Astrocyte (in vitro differentiated cells and primary cell): ENCODE measurements around the gene SFT2D2. TPM values are rescaled to one million over a fixed set of nuclear protein-coding genes. Genes with fewer than 3 reads are reported as not detected.

Experiments
- DNase-seq: peaks from one replicate; pipeline ENCODE4 v3.0.0-alpha.2; 2010; ENCODE audit warnings: low read depth
- FAIRE-seq: peaks from 2 replicates; lab custom pipeline; 2011; peaks lifted over from hg19 to GRCh38; lab: Jason Lieb, UNC
- H2AFZ ChIP-seq: 2 replicates; pipeline ENCODE4 v1.6.0; 2012; ENCODE audit warnings: low read depth, low read length, inconsistent platforms
- H3K27ac ChIP-seq: 2 replicates; pipeline ENCODE4 v1.5.1; 2011; ENCODE audit warnings: low read depth, low read length, inconsistent platforms
- H3K27me3 ChIP-seq: 2 replicates; pipeline ENCODE4 v1.6.0; 2011; ENCODE audit warnings: low read length, inconsistent platforms; ENCODE audit not compliant: insufficient read depth
- H3K36me3 ChIP-seq: 2 replicates; pipeline ENCODE4 v1.5.1; 2011; ENCODE audit warnings: low read length, inconsistent platforms; ENCODE audit not compliant: insufficient read depth
- H3K4me1 ChIP-seq: 2 replicates; pipeline ENCODE4 v1.5.1; 2011; ENCODE audit warnings: low read length, inconsistent platforms; ENCODE audit not compliant: insufficient read depth
- H3K4me2 ChIP-seq: 2 replicates; pipeline ENCODE4 v1.6.0; 2012; ENCODE audit warnings: low read length, inconsistent platforms
- H3K4me3 ChIP-seq: 2 replicates; pipeline ENCODE4 v1.5.1; 2011; ENCODE audit warnings: low read depth, mild to moderate bottlenecking, low read length, inconsistent platforms; ENCODE audit not compliant: insufficient read depth
- H3K79me2 ChIP-seq: 2 replicates; pipeline ENCODE4 v1.6.0; 2012; ENCODE audit warnings: mild to moderate bottlenecking, low read length, inconsistent platforms; ENCODE audit not compliant: insufficient read depth
- H3K9ac ChIP-seq: 2 replicates; pipeline ENCODE4 v1.6.0; 2012; ENCODE audit warnings: mild to moderate bottlenecking, low read length, inconsistent platforms
- H3K9me3 ChIP-seq: 2 replicates; pipeline ENCODE4 v1.5.1; 2012; ENCODE audit warnings: low read depth, mild to moderate bottlenecking, low read length, inconsistent platforms; ENCODE audit not compliant: insufficient read depth
- H4K20me1 ChIP-seq: 2 replicates; pipeline ENCODE4 v1.6.0; 2012; ENCODE audit warnings: low read length, inconsistent platforms; ENCODE audit not compliant: insufficient read depth
- H3K27ac Mint-ChIP-seq: one replicate; pipeline ENCODE4 v1.8.0; 2021; ENCODE audit warnings: mild to moderate bottlenecking, mixed read lengths; ENCODE audit not compliant: unreplicated experiment
- H3K27me3 Mint-ChIP-seq: one replicate; pipeline ENCODE4 v1.8.0; 2021; ENCODE audit warnings: low read depth, mixed read lengths; ENCODE audit not compliant: unreplicated experiment
- H3K36me3 Mint-ChIP-seq: one replicate; pipeline ENCODE4 v1.8.0; 2021; ENCODE audit warnings: low read depth, mixed read lengths; ENCODE audit not compliant: unreplicated experiment
- H3K4me1 Mint-ChIP-seq: one replicate; pipeline ENCODE4 v1.8.0; 2021; ENCODE audit warnings: low read depth, mixed read lengths; ENCODE audit not compliant: unreplicated experiment
- H3K4me3 Mint-ChIP-seq: one replicate; pipeline ENCODE4 v1.8.0; 2021; ENCODE audit warnings: mild to moderate bottlenecking, moderate library complexity, mixed read lengths; ENCODE audit not compliant: unreplicated experiment
- H3K9me3 Mint-ChIP-seq: one replicate; pipeline ENCODE4 v1.8.0; 2021; ENCODE audit warnings: mild to moderate bottlenecking, mixed read lengths; ENCODE audit not compliant: unreplicated experiment
- EZH2 ChIP-seq: IDR thresholded peaks from 2 replicates; pipeline ENCODE4 v1.6.1; 2012; ENCODE audit warnings: mild to moderate bottlenecking, low read length, inconsistent platforms; ENCODE audit not compliant: insufficient read depth
- total RNA-seq: library from RNA; stranded (reverse); gene quantifications from 2 replicates; pipeline ENCODE4 v1.2.1, GENCODE V29; 2021
- TF ChIP-seq, protein P1 (sequence below): IDR thresholded peaks from 2 replicates; pipeline ENCODE4 v1.5.1; 2011; ENCODE audit warnings: low read depth, mild to moderate bottlenecking, inconsistent platforms, low read length, moderate library complexity; ENCODE audit not compliant: insufficient read depth

SFT2D2 gene
- total RNA-seq, 1 donor from 2014 or later, result 73.4 TPM

DNA sequence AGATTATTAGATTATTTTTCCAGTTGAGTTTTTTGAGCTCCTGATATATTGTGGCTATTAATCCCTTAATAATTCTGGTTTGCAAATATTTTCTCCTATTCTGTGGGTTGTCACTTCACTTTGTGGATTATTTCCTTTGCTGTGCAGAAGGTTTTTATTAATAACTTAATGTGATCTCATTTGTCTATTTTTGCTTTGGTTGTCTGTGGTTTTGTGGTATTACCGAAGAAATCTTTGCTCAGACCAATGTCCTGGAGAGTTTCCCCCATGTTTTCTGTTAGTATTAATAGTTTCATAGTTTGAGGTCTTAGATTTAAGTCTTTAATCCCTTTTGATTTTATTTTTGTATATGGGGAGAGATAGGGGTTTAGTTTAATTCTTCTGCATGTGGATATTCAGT, 47.8 kb downstream of the SFT2D2 start:
- Histone ChIP-seq H3K9ac (no peak overlapping the region), H3K4me1 (no peaks in the 10 kb centered on the region), H3K36me3 (no peaks in the 10 kb centered on the region), H3K27ac (no peak overlapping the region), H3K27me3 (no peaks in the 10 kb centered on the region), H3K79me2 (no peaks in the 10 kb centered on the region), H3K4me3 (no peak overlapping the region), H2AFZ (no peak overlapping the region), H4K20me1 (no peaks in the 10 kb centered on the region), H3K4me2 (no peak overlapping the region), H3K9me3 (no peaks in the 10 kb centered on the region)
- Mint-ChIP-seq H3K4me3 (no peak overlapping the region), H3K27ac (no peak overlapping the region), H3K27me3 (no peaks in the 10 kb centered on the region), H3K9me3 (peaks cover 5% of the 10 kb centered on the region), H3K36me3 (peaks cover 7% of the 10 kb centered on the region), H3K4me1 (peaks cover 2% of the 10 kb centered on the region)
- peak; percentile 38 for DNase-seq
- FAIRE-seq, result no peak
- TF ChIP-seq, protein P1, sequence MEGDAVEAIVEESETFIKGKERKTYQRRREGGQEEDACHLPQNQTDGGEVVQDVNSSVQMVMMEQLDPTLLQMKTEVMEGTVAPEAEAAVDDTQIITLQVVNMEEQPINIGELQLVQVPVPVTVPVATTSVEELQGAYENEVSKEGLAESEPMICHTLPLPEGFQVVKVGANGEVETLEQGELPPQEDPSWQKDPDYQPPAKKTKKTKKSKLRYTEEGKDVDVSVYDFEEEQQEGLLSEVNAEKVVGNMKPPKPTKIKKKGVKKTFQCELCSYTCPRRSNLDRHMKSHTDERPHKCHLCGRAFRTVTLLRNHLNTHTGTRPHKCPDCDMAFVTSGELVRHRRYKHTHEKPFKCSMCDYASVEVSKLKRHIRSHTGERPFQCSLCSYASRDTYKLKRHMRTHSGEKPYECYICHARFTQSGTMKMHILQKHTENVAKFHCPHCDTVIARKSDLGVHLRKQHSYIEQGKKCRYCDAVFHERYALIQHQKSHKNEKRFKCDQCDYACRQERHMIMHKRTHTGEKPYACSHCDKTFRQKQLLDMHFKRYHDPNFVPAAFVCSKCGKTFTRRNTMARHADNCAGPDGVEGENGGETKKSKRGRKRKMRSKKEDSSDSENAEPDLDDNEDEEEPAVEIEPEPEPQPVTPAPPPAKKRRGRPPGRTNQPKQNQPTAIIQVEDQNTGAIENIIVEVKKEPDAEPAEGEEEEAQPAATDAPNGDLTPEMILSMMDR, result no peak
- no peak for TF ChIP-seq EZH2

DNA sequence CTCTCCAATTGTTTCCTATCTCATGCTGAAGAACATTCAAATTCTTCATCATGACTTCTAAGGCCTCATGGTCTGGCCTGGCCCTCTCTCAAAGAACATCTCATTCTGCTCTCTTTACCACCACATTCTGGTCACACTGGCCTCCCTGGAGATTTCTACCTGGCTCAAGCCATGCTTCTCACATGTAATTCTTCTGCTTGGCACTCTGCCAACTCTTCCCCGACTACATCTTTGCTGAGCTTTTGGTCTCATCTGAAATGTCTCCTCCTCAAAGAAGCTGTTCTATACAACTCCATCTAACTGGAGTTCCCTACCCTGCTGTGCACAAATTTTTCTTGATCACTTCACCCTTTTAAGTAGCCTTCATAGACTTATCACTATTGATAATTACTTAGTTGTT, 53.4 kb downstream of the SFT2D2 start:
- FAIRE-seq (no peak), DNase-seq (no peak)
- Mint-ChIP-seq H3K4me1 (no peaks in the 10 kb centered on the region), H3K36me3 (peaks cover 2% of the 10 kb centered on the region), H3K27me3 (no peaks in the 10 kb centered on the region), H3K27ac (no peak overlapping the region), H3K9me3 (peaks cover 5% of the 10 kb centered on the region), H3K4me3 (no peak overlapping the region)
- no peak overlapping the region for H3K27ac ChIP-seq
- H3K4me2 ChIP-seq, result no peak overlapping the region
- H3K9me3 ChIP-seq, result no peaks in the 10 kb centered on the region
- H4K20me1 ChIP-seq, result peaks cover 2% of the 10 kb centered on the region
- H2AFZ ChIP-seq, result no peak overlapping the region
- H3K4me3 ChIP-seq, result no peak overlapping the region
- no peaks in the 10 kb centered on the region for H3K36me3 ChIP-seq
- no peaks in the 10 kb centered on the region for H3K4me1 ChIP-seq
- TF ChIP-seq, protein P1, result no peak
- no peak for TF ChIP-seq EZH2
- H3K9ac ChIP-seq, result no peak overlapping the region
- no peaks in the 10 kb centered on the region for H3K79me2 ChIP-seq
- H3K27me3 ChIP-seq, result no peaks in the 10 kb centered on the region

DNA sequence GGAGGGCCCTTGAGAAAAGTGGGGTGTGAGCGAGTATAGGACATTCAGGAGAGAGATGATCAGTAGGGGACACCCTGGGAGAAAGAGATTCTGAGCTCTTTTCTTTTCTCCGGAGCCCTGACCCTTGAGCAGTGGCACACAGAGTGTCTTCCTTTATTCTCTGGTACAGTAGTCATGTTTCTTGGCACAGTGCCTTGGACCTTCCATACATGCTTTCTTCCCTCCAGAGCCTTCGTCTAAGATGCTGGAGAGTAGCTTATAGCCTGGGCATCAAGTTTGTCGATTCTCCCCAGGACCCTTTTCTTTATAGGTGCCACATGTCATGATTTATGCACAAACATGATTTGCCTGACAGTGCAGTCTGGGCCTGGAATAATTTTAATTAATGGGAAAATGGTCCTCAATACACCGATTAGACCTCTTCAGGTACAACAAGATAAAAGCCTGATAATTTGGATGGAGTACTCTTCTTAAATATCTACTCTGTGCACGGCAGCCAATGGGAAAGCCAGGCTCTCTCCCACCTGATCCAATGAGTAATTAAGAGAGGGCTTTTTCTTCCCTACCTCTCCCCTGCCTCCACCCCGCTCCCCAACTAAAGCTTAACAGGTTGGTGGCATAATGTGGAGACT, 54.6 kb downstream of the SFT2D2 start, which contains the start of gene TBX19:
TSS of gene TBX19 (plus strand) at position 582 of the 632 bp plus-strand sequence. CDS start 214 bp downstream, outside the sequence.
- Mint-ChIP-seq H3K36me3 (no peaks in the 10 kb centered on the region), H3K27me3 (no peaks in the 10 kb centered on the region), H3K4me1 (peaks cover 2% of the 10 kb centered on the region), H3K4me3 (no peak within 1 kb of the TSS), H3K27ac (no peak within 1 kb of the TSS), H3K9me3 (peaks cover 5% of the 10 kb centered on the region)
- Histone ChIP-seq H3K4me1 (no peaks in the 10 kb centered on the region), H2AFZ (no peak within 1 kb of the TSS), H3K9me3 (no peaks in the 10 kb centered on the region), H4K20me1 (peaks cover 2% of the 10 kb centered on the region), H3K4me3 (no peak within 1 kb of the TSS), H3K27ac (no peak within 1 kb of the TSS), H3K36me3 (no peaks in the 10 kb centered on the region), H3K79me2 (no peaks in the 10 kb centered on the region), H3K9ac (no peak within 1 kb of the TSS), H3K27me3 (no peaks in the 10 kb centered on the region), H3K4me2 (no peak within 1 kb of the TSS)
- no peak for TF ChIP-seq EZH2
- TF ChIP-seq, protein P1, result no peak
- FAIRE-seq (no peak), DNase-seq (no peak)
